Prostate gland (tissue), 2 donors: ENCODE data around the gene PDE2A.

Experiments
- CTCF ChIP-seq, 4 experiments: fragments of 200-600 bp in 2 of 4; fragments of 450-650 bp in 2 of 4; sonication (generic) in 2 of 4; IDR thresholded peaks; 1 replicate in 3 of 4; 2 replicates in 1 of 4; pipeline ENCODE4 v1.5.1; 2016 to 2019; ENCODE audit warnings: antibody characterized with exemption in 4 of 4, mild to moderate bottlenecking in 2 of 4, moderate library complexity in 2 of 4
- POLR2A ChIP-seq: fragments of 450-650 bp; IDR thresholded peaks from one replicate; pipeline ENCODE4 v1.6.1; 2016; ENCODE audit warnings: antibody characterized with exemption, mild to moderate bottlenecking
- POLR2AphosphoS5 ChIP-seq: sonication (generic); formaldehyde crosslinking; IDR thresholded peaks from one replicate; pipeline ENCODE4 v1.6.1; 2017; ENCODE audit warnings: antibody characterized with exemption

DNA sequence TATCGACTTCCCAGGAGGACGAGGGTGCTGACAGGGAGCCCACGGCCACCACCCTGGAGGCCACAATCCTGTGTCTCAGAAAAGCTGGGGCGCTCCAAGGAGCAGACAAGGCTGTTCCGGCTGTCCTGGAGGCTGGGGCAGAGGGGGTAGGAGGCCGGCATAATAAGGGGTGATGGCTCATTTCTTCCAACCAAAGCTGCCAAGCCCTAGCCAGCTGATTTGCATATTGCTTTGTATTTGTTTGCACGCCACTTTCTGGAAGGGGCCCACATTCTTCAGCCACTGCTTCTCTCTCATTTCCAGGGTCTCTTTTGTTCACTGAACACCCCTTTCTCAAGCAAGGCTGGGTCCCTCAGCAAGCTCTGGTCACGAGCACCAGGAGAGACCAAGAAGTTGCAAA lies 4.7 kb downstream of the PDE2A start:
- no peak for TF ChIP-seq POLR2AphosphoS5
- no peak for TF ChIP-seq POLR2A
- no peak for TF ChIP-seq CTCF (IDR thresholded peaks at IDR 0.05)
